HEK293 (cell line): ENCODE data around the gene CACNA2D1.

Experiments used
- ATF2 ChIP-seq: fragments of 450-650 bp; formaldehyde crosslinking; IDR thresholded peaks from 2 replicates; pipeline ENCODE4 v1.5.1; 2016; ENCODE audit warnings: missing biosample characterization, missing genetic modification characterization, low read depth
- CTCF ChIP-seq: fragments of 450-650 bp; formaldehyde crosslinking; IDR thresholded peaks from 2 replicates; pipeline ENCODE4 v1.5.1; 2016; ENCODE audit warnings: missing biosample characterization, missing genetic modification characterization
- HOXC10 ChIP-seq: sonication (generic); formaldehyde crosslinking; IDR thresholded peaks from 2 replicates; pipeline ENCODE4 v1.8.1; 2023; ENCODE audit warnings: mild to moderate bottlenecking, missing genetic modification reagents
- TRIM28 ChIP-seq: IDR thresholded peaks from 2 replicates; pipeline ENCODE4 v1.6.1; 2011; ENCODE audit warnings: low read length, control low read depth, borderline replicate concordance
- WT1 ChIP-seq: fragments of 450-650 bp; formaldehyde crosslinking; IDR thresholded peaks from 2 replicates; pipeline ENCODE4 v1.5.1; 2016; ENCODE audit warnings: missing biosample characterization, missing genetic modification characterization
- ZBTB21 ChIP-seq: fragments of 450-650 bp; formaldehyde crosslinking; IDR thresholded peaks from 2 replicates; pipeline ENCODE4 v1.5.1; 2017; ENCODE audit warnings: missing biosample characterization, missing genetic modification characterization
- ZNF146 ChIP-seq: fragments of 450-650 bp; formaldehyde crosslinking; IDR thresholded peaks from 2 replicates; pipeline ENCODE4 v1.5.1; 2016; ENCODE audit warnings: missing biosample characterization, missing genetic modification characterization
- ZNF19 ChIP-seq: fragments of 450-650 bp; formaldehyde crosslinking; IDR thresholded peaks from 2 replicates; pipeline ENCODE4; 2016; ENCODE audit warnings: missing biosample characterization, missing genetic modification characterization, low read depth
- ZNF785 ChIP-seq: fragments of 450-650 bp; formaldehyde crosslinking; IDR thresholded peaks from 2 replicates; pipeline ENCODE4 v1.5.1; 2016; ENCODE audit warnings: missing biosample characterization, missing genetic modification characterization
- ZSCAN18 ChIP-seq: fragments of 450-650 bp; formaldehyde crosslinking; IDR thresholded peaks from 2 replicates; pipeline ENCODE4 v1.5.1; 2016; ENCODE audit warnings: missing biosample characterization, missing genetic modification characterization

GRCh38 chr7:82032901-82033300, 410.7 kb downstream of the CACNA2D1 start:
- TF ChIP-seq CTCF (tag by site-specific recombination), result no peak
- TF ChIP-seq TRIM28, result no peak
- TF ChIP-seq ATF2 (tag by site-specific recombination), result no peak
- TF ChIP-seq WT1 (tag by site-specific recombination), result no peak
- TF ChIP-seq ZSCAN18 (tag by site-specific recombination), result no peak
- TF ChIP-seq ZNF146 (tag by site-specific recombination), result no peak
- no peak for TF ChIP-seq ZBTB21 (tag by site-specific recombination)
- no peak for TF ChIP-seq ZNF785 (tag by site-specific recombination)
- no peak for TF ChIP-seq ZNF19 (tag by site-specific recombination)
- TF ChIP-seq HOXC10, result no peak
